Measurements from ENCODE around the gene LCE4A. TPM values are rescaled to one million over a fixed set of nuclear protein-coding genes. Genes with fewer than 3 reads are reported as not detected.
"Not testable (repeated sequence)": the region's sequence is repeated elsewhere in the genome, so short reads cannot be mapped to it uniquely, and the experiment has no call there.

Gene LCE4A, protein sequence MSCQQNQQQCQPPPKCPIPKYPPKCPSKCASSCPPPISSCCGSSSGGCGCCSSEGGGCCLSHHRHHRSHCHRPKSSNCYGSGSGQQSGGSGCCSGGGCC
- not detected for polyA plus RNA-seq (ENCODE audit: low read depth in 6 of 6)

DNA sequence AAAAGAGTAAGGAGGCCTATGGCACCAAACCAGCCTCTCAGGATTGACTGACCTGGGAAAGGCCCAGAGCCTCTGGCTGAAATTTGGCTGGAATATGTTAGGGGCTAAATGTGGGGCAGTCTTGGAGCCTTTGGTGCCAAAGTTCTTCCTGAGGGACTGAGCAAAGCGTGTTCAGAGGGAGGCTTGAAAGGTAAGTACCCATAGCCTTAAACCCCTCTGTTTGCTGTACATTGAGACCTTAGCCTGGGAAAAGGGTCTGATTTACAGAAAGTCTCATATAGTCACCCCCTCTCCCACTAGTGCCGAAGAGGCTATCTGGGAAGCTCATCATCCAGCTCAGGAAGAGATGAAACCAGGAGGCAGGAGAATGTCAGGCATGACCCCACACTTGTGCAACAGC is at the start of gene LCE4A:
TSS of gene LCE4A (plus strand) at position 301 of the 400 bp plus-strand sequence. CDS start 916 bp downstream, outside the sequence.
- peak within 1 kb of the TSS in 1 of 6 donors; percentile 4 for H3K27ac Mint-ChIP-seq
- no peak for DNase-seq
- ATAC-seq (ENCODE audit: low read depth in 2 of 2) = no peak
- H3K4me3 Mint-ChIP-seq = peak within 1 kb of the TSS in 1 of 8 donors; percentile 29
- no peaks in the 10 kb centered on the region for H3K4me1 Mint-ChIP-seq
- peaks cover 31 to 43% (median 35%) of the 10 kb centered on the region in 3 donors for H3K27me3 Mint-ChIP-seq
- peaks cover 0 to 12% (median 0%) of the 10 kb centered on the region in 7 donors for H3K9me3 Mint-ChIP-seq
- no peaks in the 10 kb centered on the region for H3K36me3 Mint-ChIP-seq

DNA sequence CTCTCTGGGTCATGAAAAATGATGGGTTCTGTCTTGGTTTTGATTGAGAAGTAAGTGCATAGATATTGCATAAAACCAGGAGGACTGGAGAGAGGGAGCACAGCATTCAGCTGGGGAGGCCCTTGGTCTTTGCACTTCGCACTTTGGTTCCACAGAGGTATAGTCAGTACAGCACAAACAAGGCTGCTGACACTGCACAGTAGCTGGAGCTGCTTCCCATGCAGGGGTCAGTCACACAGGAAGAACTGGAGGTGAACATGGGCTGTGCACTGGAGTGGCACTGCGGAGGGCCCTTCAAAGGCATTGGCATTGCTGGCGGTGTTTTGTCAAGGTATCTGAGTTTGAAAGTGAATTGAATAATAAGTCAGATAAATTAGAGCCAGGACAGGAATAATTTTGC is 49.3 kb upstream of the LCE4A start:
- Mint-ChIP-seq H3K4me1 (peaks cover 0 to 2% (median 0%) of the 10 kb centered on the region in 3 donors), H3K27ac (no peak overlapping the region), H3K9me3 (peaks cover 0 to 4% (median 0%) of the 10 kb centered on the region in 7 donors), H3K27me3 (peaks cover 8 to 26% (median 23%) of the 10 kb centered on the region in 3 donors), H3K4me3 (no peak overlapping the region), H3K36me3 (no peaks in the 10 kb centered on the region)
- ATAC-seq (ENCODE audit: low read depth in 2 of 2) (no peak), DNase-seq (no peak)

DNA sequence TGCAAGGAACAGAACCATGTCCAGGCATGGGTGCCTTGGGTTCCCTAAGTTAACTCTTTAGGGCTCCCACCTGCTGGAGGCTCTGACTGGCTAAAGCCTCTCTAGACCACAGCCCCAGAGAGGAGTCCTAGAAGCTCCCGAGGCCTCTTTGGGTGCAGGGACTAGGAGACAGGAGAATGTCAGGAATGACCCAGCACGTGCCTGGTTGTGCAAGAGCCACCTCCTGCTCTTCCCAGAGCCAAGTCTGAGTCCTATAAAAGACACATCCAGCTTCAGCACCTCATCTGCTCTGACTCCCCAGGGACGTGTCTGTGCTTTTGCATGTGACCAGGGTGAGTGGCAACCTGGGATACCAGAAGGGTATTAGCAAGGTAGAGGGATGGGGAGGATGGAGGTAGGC is 44.9 kb upstream of the LCE4A start, which contains the start of gene LCE2D:
TSS of gene LCE2D (plus strand) at position 283 of the 400 bp plus-strand sequence. CDS start 726 bp downstream, outside the sequence.
- Mint-ChIP-seq H3K9me3 (peaks cover 0 to 4% (median 0%) of the 10 kb centered on the region in 7 donors), H3K36me3 (no peaks in the 10 kb centered on the region), H3K4me1 (no peaks in the 10 kb centered on the region), H3K27ac (no peak within 1 kb of the TSS), H3K4me3 (no peak within 1 kb of the TSS), H3K27me3 (peaks cover 23 to 38% (median 34%) of the 10 kb centered on the region in 3 donors)
- ATAC-seq (ENCODE audit: low read depth in 2 of 2) (no peak), DNase-seq (no peak)

DNA sequence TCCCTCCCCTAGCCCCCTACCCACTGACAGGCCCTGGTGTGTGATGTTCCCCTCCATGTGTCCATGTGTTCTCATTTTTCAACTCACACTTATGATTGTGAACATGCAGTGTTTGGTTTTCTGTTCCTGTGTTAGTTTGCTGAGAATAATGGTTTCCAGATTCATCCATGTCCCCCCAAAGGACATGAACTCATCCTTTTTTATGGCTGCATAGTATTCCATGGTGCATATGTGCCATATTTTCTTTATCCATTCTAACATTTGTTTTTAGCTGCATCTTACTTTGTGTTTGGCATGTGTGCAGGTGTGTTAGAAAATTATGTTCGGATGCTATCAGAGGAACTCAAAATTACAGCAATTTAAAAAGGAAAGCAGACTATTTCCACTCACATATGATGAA is 41.8 kb upstream of the LCE4A start:
- H3K27ac Mint-ChIP-seq; H3K4me3 Mint-ChIP-seq; H3K36me3 Mint-ChIP-seq; DNase-seq; H3K9me3 Mint-ChIP-seq; ATAC-seq (ENCODE audit: low read depth in 2 of 2); H3K4me1 Mint-ChIP-seq: not testable (repeated sequence)
- peaks cover 34 to 38% (median 36%) of the 10 kb centered on the region in 3 donors for H3K27me3 Mint-ChIP-seq

DNA sequence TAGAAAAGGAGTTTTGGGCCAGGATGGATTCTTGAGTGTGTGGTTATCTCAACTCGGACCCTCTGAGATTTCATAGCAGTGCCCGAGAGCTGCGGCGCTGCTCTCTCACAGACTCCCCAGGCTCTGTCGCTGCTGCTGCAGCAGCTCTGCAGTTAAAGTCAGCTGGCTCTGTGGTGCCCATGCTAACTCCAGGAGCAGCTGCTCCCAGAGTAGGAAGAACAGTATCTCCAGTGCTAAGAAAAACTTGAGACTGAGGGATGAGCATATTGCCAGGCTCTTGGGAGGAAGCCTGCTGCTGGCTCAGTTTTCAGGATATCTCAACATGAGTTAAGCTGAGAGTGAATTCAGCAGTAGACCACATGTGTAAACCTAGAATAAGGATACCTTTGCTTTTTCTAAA is 40.3 kb upstream of the LCE4A start:
- Mint-ChIP-seq H3K9me3 (peaks cover 0 to 3% (median 0%) of the 10 kb centered on the region in 7 donors), H3K4me1 (no peaks in the 10 kb centered on the region), H3K27ac (no peak overlapping the region), H3K4me3 (no peak overlapping the region), H3K36me3 (no peaks in the 10 kb centered on the region), H3K27me3 (peaks cover 29 to 47% (median 35%) of the 10 kb centered on the region in 3 donors)
- ATAC-seq (ENCODE audit: low read depth in 2 of 2) (no peak), DNase-seq (no peak)

DNA sequence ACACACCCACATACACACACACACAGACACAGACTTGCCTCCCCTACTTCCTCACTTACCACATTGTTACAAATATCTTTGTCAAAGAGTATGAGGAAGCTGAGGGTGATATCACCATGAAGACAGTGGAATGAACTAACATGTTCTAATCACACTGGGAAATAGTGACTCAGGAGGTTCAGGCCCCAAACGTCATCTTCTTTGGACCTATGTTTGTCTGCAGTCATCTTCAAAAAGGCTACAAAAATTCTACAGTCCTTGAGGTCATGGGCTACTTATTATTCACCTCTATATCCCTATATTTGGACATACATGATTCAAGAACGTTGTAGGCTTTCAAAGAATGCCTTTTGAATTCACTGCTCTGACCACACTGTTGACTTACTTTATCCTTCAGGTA is 34.9 kb upstream of the LCE4A start:
- Mint-ChIP-seq H3K9me3 (no peaks in the 10 kb centered on the region), H3K4me1 (no peaks in the 10 kb centered on the region), H3K36me3 (no peaks in the 10 kb centered on the region), H3K4me3 (no peak overlapping the region), H3K27me3 (peaks cover 23 to 56% (median 30%) of the 10 kb centered on the region in 3 donors), H3K27ac (no peak overlapping the region)
- ATAC-seq (ENCODE audit: low read depth in 2 of 2) (no peak), DNase-seq (no peak)

DNA sequence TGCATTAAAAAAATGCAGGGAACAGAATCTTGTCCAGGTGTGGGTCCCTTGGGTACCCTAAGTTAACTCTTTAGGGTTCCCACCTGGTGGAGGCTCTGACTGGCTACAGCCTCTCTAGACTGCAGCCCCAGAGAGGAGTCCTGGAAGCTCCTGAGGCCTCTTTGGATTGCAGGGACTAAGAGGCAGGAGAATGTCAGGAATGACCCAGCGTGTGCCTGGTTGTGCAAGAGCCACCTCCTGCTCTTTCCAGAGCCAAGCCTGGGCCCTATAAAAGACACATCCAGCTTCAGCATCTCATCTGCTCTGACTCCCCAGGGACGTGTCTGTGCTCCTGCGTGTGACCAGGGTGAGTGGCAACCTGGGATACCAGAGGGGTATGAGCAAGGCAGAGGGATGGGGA is 33.0 kb upstream of the LCE4A start, which contains the start of gene LCE2C:
TSS of gene LCE2C (plus strand) at position 297 of the 400 bp plus-strand sequence. CDS start 737 bp downstream, outside the sequence.
- H3K9me3 Mint-ChIP-seq; H3K4me1 Mint-ChIP-seq; H3K4me3 Mint-ChIP-seq; ATAC-seq (ENCODE audit: low read depth in 2 of 2); H3K27ac Mint-ChIP-seq; DNase-seq; H3K36me3 Mint-ChIP-seq: not testable (repeated sequence)
- peaks cover 30 to 71% (median 42%) of the 10 kb centered on the region in 3 donors for H3K27me3 Mint-ChIP-seq

DNA sequence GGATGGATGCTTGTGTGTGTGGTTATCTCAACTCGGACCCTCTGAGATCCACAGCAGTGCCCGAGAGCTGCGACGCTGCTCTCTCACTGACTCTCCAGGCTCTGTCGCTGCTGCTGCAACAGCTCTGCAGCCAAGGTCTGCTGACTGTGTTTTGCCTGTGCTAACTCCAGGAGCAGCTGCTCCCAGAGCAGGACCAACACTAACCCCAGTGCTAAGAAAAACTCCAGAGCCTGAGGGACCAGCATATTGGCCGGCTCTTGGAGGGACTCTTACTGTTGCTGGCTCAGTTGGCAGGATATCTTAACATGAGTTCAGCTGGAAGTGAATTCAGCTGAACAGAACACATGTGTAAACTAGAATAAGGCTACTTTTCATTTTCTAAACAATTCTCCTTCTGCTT is 28.5 kb upstream of the LCE4A start:
- DNase-seq = no peak
- Mint-ChIP-seq H3K4me1 (no peaks in the 10 kb centered on the region), H3K4me3 (no peak overlapping the region), H3K27ac (no peak overlapping the region), H3K9me3 (no peaks in the 10 kb centered on the region), H3K36me3 (no peaks in the 10 kb centered on the region), H3K27me3 (peaks cover 34 to 54% (median 51%) of the 10 kb centered on the region in 3 donors)
- ATAC-seq (ENCODE audit: low read depth in 2 of 2) = no peak

DNA sequence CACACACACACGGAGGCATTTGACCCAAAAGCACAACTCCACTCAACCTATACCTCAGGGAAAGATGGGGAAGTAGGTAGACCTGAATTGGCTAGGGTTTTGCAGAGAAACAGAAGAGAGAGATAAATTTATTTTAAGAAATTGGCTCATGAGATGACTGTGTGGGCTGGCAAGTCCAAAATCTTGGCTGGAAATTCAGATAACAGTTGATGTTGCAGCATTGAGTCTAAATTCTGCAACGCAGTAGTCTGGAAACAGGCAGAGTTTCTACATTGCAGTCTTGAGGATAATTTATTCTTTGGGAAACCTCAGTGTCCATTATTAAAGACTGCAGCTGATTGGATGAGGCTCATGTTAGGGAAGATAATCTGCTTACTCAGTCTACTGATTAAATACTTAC is 26.3 kb upstream of the LCE4A start:
- no peaks in the 10 kb centered on the region for H3K36me3 Mint-ChIP-seq
- H3K27me3 Mint-ChIP-seq = peaks cover 34 to 46% (median 41%) of the 10 kb centered on the region in 3 donors
- H3K4me3 Mint-ChIP-seq = no peak overlapping the region
- no peaks in the 10 kb centered on the region for H3K9me3 Mint-ChIP-seq
- ATAC-seq (ENCODE audit: low read depth in 2 of 2) (no peak), DNase-seq (no peak)
- peak overlapping the region in 1 of 6 donors; percentile 73 for H3K27ac Mint-ChIP-seq
- no peaks in the 10 kb centered on the region for H3K4me1 Mint-ChIP-seq

DNA sequence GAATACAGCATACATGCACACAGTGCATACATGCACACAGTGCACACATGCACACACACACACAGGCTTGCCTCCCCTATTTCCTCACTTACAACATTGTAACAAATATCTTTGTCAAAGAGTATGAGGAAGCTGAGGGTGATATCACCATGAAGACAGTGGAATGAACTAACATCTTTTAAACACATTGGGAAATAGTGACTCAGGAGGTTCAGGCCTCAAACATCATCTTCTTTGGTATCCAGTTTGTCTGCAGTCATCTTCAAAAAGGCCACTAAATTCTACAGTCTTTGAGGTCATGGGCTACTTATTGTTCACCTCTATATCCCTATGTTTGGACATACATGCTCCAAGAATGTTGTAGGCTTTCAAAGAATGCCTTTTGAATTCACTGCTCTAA is 24.1 kb upstream of the LCE4A start:
- H3K4me1 Mint-ChIP-seq = no peaks in the 10 kb centered on the region
- H3K27ac Mint-ChIP-seq = no peak overlapping the region
- no peak for ATAC-seq (ENCODE audit: low read depth in 2 of 2)
- H3K36me3 Mint-ChIP-seq = no peaks in the 10 kb centered on the region
- DNase-seq = no peak
- no peaks in the 10 kb centered on the region for H3K9me3 Mint-ChIP-seq
- H3K27me3 Mint-ChIP-seq = peaks cover 21 to 36% (median 33%) of the 10 kb centered on the region in 3 donors
- H3K4me3 Mint-ChIP-seq = no peak overlapping the region

DNA sequence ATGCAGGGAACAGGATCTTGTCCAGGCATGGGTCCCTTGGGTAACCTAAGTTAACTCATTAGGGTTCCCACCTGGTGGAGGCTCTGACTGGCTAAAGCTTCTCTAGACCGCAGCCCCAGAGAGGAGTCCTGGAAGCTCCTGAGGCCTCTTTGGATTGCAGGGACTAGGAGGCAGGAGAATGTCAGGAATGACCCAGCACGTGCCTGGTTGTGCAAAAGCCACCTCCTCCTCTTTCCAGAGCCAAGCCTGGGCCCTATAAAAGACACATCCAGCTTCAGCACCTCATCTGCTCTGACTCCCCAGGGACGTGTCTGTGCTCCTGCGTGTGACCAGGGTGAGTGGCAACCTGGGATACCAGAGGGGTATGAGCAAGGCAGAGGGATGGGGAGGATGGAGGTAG is 22.1 kb upstream of the LCE4A start, which contains the start of gene LCE2B:
TSS of gene LCE2B (plus strand) at position 301 of the 400 bp plus-strand sequence. CDS start 721 bp downstream, outside the sequence.
- not testable (repeated sequence) for H3K27ac Mint-ChIP-seq; H3K9me3 Mint-ChIP-seq; DNase-seq; H3K36me3 Mint-ChIP-seq; H3K4me1 Mint-ChIP-seq; H3K4me3 Mint-ChIP-seq; ATAC-seq (ENCODE audit: low read depth in 2 of 2)
- H3K27me3 Mint-ChIP-seq = peaks cover 12 to 45% (median 14%) of the 10 kb centered on the region in 3 donors

DNA sequence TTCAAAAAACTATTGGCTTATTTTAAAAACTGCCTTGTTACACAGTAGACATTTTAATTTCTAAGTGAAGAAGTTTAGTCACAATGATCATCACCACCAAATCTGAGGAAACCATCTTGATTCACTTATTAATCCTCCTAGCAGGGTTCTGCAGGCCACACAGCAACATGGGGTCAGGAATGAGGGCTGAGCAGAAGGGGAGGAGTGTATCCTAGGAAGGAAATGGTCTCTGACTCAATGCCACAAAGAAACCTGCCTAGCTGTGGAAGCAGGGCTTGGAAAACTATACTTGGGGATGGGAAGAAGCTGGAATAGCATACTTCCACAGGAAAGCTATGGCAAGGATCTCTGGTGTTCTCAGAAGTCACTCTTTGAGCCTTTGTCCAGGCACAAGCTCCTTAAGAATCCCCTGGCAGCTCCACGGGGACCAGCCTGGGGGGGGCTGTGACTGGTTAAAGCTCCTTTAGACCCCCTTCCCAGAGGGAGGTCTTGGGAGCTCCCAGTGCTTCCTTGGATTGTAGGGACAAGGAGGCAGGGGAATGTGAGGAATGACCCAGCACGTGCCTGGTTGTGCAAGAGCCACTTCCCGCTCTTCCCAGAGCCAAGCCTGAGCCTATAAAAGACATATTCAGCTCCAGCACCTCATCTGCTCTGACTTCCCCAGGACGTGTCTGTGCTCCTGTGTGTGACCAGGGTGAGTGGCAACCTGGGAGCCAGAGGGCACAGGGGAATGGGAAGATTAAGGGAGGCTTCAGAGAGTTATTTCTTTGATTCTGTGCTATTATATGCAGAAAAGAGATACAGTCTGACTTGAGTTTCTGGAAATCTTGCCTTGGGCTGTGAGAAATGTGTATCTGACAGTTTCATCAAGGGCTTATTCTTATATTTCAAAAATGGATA is 10.0 kb upstream of the LCE4A start, which contains the start of gene LCE2A:
TSS of gene LCE2A (plus strand) at position 645 of the 900 bp plus-strand sequence. CDS start 557 bp downstream, outside the sequence.
- DNase-seq (no peak), ATAC-seq (ENCODE audit: low read depth in 2 of 2) (no peak)
- H3K36me3 Mint-ChIP-seq = no peaks in the 10 kb centered on the region
- no peak within 1 kb of the TSS for H3K27ac Mint-ChIP-seq
- H3K4me1 Mint-ChIP-seq = no peaks in the 10 kb centered on the region
- peaks cover 0 to 11% (median 4%) of the 10 kb centered on the region in 7 donors for H3K9me3 Mint-ChIP-seq
- H3K27me3 Mint-ChIP-seq = peaks cover 8 to 19% (median 12%) of the 10 kb centered on the region in 3 donors
- H3K4me3 Mint-ChIP-seq = no peak within 1 kb of the TSS

DNA sequence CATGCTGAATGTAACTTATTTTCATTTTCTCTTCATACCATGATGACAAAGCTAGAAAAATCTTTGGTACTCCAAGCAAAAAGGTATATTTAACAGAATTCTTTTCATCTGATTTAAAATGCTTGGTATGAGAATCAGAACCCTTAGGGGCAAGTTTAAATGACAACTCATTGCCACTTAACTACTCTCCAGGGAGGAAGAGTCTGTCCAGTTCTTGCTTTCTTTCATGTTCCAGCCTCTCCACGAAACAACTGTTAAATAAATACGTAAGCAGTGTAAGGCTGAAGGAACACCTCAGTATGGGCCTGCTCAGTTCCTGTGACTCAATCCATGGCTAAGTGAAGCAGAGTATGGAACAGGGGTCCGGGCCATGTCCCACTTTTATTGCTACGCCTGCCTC is 8.2 kb upstream of the LCE4A start:
- H3K4me1 Mint-ChIP-seq = no peaks in the 10 kb centered on the region

More for the DNA sequence above, 8.2 kb upstream of the LCE4A start:
- no peaks in the 10 kb centered on the region for H3K36me3 Mint-ChIP-seq
- peaks cover 8 to 15% (median 13%) of the 10 kb centered on the region in 3 donors for H3K27me3 Mint-ChIP-seq
- DNase-seq = no peak
- no peak overlapping the region for H3K27ac Mint-ChIP-seq
- ATAC-seq (ENCODE audit: low read depth in 2 of 2) = no peak
- H3K9me3 Mint-ChIP-seq = peaks cover 0 to 6% (median 4%) of the 10 kb centered on the region in 7 donors
- H3K4me3 Mint-ChIP-seq = no peak overlapping the region
